Kidney capillary endothelial cell (primary cell): ENCODE measurements around the gene PCBP3.

ENCODE experiments used
- DNase-seq: peaks from one replicate; pipeline ENCODE4 v3.0.0-alpha.2; 2018; ENCODE audit warnings: low spot score

Gene PCBP3

DNA sequence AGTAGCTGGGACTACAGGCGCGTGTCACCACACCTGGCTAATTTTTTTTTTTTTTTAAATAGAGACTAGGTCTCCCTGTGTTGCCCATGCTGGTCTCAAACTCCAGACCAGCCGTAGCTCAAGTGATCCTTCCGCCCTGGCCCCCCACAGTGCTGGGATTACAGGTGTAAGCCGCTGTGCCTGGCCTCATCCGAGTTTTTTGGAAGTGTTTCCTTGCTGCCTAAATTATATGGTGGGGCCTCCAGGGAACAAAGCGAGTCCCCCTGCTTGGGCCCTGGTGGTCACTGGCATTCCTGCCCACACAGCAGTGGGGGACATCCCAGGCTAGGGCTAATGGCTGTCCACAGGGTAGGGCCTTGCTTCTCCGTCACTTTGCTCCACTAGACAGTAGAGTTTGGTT lies 143.8 kb downstream of the PCBP3 start:
- no peak for DNase-seq

DNA sequence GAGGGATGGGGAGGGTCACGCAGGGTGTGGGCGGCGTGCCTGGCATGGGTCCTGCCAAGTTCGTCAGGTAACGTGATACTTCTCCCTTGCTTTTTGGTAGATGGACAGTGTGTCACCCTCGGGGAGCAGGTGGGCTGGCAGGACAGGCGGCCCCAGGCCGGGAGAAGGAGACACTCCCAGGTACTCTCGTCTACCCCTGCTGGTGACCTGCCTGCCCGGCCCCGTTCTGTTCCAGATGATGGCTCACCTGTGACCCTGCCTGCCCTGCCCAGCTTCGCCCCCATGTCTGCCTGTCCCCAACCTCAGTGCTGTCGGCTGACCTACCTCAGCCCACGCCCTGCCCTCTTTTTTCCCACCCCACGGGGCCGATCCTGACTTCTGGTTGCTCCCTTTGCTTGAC lies 144.7 kb downstream of the PCBP3 start:
- DNase-seq: no peak

DNA sequence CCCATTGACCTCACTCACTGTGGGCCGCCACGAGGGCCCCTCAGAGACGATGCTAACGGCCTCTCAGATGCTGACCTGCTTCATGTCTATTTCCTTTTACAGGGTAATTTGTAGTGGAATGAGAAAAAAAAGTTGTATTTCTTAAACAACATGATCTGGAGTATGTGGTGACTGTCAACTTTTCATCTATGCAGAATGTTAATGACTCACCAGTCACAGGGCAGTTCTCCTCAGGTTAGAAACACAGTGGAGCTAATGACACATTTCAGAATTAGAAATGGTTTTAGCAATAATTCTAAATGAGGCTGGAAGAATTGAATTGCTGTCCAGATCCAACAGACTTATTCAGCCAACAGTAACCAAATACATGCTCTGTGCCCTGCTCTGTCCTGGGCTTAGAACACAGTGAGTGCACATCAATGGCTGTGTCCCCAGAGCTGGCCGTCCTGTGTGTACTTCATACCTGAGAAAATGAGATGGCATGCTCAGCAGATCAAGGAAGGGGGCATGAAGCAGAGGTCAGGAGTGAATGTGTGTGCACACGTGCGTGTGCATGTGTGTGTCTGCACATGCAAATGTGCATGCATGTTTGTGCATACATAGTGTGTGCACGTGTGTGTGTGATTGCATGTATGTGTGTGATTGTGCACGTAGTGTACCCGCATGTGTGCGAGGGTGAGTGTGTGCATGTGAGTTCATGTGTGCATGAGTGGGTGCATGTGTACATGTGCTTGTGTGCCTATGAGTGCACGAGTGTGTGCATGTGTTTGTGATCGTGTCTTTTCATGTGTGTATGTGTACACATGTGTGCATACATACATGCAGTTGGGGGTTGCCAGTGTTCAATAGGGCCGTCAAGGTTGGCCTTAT lies 145.3 kb downstream of the PCBP3 start:
- no peak for DNase-seq

DNA sequence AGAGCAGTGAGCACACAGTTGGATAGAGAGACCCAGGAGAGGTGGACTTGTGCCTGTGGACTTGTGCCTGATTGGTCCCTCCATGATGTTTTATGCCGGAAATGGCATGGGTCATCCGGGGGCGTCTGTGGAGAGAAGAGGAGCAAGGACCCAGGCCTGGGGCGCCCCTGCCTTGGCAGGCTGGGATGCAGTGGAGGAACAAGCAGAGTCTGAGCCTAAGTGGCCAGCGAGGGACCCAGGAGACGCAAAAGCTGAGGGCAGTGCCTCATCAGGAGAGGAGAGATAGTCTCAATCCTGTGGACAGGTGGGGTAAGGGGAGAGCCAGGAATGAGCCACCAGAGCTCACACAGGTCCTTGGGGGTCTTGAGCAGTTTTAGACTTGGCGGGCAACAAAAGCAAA lies 146.9 kb downstream of the PCBP3 start:
- DNase-seq: no peak

DNA sequence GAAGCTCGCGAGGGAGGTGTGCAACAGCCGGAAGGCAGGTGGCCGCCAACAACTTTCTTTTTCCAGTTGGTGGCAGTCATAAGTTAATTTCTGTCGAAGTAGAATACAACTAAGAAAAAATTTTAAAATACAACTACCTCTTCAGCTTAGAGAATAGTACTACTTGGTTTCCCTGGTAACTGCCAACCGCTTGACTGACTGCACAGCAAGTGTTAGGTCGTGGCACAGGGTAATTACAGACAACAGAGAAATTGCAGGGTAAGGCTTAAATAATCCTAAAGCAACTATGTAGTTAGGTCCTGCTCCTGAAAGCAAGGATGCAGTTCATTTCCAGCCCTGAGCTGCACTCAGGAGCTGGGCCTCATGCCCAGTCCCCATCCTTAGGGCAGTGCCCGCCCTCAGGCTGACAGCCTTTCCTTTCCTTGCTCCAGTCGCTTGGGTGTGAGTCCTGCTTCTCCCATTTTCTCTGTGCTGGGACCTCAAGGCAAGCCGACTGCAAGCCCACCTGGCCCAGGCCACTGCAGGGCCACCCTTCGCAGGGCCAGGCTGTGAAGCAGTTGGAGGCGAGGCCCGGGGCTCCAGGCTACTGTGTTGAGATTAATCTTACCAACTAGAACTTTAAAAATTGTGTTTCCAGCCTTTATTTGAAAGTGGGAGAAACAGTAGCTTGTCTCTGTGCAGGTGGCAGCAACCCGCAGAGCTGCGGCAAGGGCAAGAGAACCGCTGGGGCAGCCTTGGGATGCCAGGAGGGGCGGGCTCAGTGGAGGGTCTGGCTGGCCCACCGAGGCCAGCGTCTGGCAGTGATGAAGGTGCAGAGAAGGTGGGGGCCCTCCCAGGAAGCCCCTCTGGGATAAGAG lies 148.3 kb downstream of the PCBP3 start:
- DNase-seq: no peak

DNA sequence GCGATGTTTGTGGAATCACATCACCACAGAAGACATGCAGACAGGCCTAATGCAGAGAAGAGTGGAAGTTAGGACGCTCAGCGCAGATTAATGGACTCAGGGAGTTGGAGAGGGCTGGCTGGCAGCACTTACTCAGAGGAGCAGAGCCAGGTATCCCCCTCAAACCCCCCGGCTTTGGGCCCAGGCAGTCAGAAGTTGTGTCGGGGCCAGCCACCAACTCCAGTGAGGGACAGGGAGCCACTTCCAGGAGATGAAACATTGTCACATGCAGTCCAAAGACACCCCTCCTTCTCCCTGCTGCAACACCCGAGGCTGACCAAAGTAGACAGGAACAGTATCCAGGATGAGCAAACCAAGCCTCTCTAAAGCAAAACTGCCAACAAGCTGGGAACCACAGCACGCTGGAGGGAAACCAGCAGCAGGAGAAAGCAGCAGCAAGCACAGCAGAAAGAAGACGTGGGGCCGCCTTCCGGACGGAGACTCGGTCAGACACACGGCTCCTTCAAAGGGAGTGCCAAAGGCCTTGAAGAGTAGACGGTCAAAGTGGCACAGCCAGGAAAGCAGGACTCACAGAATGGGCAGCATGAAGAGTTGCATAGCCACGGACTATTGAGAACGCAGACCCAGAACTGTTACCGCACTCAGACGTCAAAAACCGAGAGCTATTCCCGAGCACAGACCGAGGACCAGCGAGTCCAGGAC lies 149.3 kb downstream of the PCBP3 start:
- DNase-seq: no peak

DNA sequence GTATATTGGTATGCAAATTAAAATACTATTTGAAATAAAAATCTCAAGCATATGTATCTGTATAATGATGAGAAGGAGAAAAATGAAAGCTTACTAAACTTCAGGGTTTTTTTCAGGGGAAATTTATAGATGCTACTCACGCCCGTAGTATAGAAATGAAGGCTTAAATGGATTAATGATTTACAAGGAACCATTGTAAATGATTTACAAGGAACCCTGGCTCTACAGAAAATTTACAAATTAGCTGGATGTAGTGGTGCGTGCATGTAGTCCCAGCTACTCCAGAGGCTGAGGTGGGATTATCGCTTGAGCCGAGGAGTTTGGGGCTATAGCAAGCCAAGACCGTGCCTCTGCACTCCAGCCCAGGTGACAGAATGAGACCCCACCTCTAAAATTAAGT lies 150.5 kb downstream of the PCBP3 start:
- DNase-seq: no peak

DNA sequence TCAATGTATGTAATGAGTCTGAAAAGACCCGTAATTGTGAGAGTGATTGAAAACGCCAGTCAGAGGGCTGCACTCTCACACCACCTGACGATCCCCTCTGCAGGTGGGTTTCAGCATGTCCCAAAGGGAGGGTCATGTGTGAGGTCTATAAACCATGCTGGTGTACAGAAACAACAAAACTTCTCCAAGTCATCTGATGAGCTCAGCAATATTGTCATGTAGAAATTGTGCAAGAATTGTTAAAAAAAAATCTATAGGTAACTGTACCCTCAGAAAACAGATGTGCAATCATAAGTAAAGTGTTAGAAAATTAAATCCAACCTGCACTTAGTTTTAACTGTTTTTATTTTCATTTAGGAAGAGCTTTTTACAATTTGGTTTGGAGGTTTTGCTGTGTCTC lies 152.5 kb downstream of the PCBP3 start:
- no peak for DNase-seq

DNA sequence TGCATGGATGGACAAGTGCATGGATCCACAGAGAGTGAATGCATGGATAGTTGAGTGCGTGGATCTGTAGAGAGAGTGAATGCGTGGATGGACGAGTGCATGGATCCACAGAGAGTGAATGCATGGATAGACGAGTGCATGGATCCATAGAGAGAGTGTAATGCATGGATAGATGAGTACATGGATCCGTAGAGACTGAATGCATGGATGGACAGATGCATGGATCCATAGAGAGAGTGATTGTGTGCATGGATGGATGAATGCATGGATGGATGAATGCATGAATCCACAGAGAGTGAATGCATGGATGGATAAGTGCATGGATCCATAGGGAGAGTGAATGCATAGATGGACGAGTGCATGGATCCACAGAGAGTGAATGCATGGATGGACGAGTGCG lies 153.8 kb downstream of the PCBP3 start:
- DNase-seq: no peak

DNA sequence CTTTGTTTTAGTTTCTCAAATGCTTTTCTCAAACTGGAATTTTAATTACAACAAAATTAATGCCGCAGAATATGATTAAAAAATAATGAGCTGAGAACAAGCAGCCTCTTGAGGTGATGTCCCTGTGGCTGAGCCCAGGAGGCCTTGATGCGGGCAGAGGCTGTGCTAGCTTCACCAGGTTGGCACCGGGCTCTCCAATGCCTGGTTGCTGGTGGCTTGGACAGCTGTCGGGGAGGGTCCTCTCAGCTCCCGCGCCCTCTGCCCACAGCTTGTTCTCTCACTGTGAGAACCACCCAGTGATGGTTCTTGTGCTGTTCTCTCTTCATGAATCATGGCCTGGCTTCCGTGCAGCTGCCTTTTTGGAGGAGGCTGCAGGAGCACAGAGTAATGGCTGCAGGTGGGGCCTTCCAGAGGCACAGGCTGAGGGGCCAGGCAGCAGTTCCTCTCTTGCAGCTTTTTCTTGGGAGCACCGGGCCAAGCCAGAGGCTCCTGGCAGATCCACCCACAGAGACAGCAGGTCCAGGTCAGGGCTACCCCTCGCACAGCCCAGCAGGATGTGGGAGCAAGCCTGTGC lies 156.3 kb downstream of the PCBP3 start:
- DNase-seq: no peak

DNA sequence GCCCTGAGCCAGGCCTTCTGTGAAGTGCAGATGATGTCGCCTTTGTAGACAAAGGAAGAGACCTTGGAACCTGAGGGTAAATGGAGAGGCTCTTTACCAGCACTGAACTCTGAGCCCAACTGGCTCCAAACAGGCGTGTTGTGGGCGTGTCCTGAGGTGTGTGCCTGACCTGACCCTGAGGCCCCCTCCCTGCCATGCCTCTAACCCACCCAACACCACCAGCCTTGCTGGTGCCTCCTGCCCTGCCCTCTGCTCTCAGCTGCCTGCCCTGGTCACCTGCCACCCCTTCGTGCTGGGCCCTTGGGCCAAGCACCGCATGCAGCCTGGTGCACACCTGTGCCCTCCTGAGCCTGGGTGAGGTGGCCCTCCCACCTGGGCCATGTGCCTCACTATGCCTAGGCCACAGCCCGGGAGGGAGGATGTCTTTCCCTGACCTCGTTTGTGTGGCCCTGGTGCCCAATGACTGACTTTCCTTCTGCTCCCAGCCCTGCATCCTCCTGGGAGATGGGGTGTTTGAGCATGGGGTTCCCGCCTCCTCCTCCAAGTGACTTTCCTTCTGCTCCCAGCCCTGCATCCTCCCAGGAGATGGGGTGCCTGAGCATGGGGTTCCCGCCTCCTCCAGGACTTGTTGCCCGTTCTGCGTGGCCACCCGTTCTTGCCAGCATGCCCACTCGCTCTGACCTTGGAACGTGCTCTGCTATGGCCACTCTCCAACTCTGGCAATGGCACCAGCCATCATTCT lies 157.0 kb downstream of the PCBP3 start:
- DNase-seq: no peak

DNA sequence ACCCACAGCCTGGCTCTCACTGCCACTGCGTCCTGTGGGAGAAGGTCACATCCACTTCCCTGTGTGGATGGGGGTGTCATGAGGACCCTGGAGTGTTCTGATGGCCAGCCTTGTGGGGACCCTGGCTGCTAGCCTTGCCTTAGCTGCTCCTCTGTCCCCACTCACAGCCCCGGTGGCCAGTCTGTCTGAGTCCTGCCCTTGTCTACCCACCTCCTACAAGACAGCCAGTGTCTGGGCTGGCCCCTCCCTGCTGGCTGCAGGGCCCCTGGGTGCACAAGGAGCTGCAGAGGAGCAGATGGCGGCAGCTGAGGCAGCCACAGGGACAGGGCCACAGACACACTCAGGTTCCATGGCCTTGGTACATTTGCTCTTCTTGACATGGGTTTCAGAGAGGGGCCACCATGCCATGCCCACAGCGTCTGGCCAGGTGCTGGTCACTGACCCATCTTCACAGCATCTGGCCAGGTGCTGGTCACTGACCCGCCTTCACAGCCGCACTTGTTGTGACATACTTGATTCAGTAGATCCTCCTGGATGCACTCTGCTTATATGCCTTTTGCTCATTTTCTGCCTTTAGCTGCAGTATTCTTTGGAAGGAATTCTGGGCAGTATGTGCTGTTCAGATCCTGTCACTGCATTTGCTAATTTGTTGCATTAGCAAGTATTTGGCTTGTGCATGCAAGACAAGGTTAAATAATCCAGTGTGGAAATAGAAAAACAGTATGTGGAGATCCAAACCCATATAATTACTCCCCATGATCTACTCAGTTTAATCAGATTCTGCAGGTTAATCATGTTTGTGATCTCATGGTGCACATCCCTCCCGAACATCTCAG lies 157.8 kb downstream of the PCBP3 start:
- DNase-seq: no peak

DNA sequence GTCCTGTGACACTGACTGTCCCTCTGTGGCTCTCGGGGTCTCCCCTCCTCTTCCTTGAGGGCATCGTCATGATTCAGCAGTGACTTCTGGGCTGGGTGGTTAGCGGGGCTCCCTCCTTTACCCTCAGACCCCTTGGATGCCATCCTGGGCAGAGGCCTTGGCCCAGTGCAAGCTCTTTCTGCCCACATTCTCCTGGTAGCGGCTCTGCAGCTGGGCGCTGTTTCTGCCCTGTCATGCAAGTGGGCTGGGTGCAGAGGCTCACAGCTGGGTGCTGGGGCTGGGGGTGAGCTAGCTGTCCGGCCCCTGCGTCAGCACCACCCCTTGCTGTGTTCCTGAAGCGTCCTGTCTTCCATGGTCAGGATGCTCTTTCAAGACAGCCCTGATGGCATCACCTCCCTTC lies 158.5 kb downstream of the PCBP3 start:
- DNase-seq: no peak

DNA sequence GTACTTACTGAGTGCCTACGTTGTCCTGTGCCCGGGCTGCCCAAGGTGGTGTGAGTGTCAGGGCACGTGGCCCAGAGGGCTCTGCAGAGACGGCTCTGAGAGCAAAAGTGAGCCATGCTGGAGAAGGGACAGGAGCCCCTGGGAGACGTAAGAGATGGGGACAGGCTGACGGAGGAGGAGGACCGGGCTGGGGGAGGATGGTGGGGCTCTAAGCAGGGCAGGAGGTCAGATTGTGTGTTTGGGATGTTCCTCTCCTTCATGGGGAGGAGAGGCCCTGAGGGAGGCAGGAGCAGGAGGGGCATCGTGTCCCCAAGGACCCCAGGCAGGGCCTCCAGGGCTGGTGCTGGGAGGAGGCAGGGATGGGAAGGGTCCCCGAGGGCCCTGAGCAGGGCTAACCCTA lies 158.9 kb downstream of the PCBP3 start:
- DNase-seq: no peak

DNA sequence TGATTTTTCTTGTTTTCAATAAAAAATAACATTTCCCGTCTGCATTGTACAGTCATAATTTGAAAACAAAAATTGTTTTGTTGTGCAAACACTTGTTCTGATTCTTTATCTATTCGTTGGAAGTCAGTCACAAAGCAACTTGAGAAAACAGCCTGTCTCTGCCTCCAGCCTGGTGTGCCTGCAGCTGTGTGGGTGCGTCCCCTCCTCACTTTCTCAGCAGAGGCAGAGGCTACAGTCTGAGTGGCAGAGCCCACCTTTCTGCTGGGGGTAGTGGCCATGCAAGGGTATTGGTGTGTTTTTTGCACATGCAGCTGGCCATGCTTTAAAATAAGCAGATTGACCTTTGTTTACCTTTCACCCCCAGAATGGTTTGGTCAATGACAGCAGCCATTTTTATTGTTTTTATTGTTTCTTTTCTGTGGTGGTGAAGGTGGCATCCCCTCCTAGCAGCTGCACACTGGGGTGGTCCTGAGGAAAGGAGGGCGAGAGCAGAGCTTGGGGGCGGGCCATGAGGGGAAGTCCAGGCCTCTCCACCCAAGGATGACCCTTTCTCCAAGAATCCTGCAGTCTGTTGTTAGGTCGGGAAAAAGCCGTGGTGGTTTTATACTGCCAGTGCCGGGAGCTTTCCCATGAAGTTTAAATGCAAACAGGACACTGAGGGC lies 159.6 kb downstream of the PCBP3 start:
- no peak for DNase-seq

DNA sequence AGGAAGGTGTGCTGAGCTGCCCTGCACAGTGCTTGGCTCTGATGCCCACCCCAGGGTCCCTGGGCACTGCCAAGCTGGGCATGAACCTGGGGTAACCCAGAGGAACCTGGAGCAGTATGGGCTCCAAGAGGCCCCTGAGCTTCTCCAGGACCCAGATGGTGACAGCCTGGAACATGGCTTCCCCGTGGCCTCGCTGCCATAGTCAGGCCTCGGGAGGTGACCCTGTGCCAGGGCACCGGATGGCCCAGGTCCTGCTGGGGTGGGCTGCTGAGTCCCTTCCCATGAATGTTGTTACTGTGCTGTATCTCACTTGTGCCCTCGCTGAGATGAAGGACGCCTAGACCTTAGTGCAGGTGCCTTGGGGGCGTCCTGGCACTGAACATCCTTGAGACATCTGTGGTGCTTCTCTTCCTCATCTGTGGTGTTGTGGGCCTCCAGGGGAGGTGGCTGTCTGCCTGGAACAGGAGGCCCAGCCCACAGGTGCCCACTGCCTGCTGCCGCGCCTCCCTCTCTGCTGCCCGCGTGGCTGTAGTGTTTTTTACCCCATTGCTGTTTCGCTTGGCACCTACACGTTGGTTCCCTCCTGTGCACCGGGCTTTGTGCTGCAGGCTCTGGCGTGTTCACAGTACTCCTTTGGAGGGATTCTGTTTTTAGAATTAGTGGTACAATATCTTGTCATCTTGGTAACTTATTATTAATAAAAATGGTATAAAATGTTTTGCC lies 160.3 kb downstream of the PCBP3 start:
- no peak for DNase-seq

DNA sequence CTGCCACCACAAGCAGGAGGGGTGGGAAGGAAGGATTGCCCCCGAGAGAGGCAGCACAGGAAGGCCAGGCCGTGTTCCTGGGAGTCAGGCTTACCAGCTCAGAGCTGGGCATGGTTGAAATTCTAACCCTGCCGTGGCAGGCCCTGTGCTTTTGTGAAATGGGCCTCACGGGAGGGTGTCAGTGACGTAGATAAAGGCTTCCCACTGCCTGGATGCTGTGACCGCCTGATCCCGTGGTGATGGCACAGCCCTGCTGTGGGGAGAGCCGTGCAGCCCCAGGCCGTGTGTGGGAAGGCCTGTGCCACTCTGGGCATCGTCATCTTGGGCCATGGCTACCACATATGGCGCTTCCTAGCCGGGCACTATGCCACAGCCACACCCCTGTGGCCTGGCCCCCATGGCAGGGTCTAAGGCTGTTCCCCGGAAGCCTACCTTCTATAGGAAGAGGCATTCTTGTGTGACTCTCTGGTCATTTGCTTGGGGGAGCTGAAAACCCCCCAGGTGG lies 161.3 kb downstream of the PCBP3 start:
- DNase-seq: no peak

DNA sequence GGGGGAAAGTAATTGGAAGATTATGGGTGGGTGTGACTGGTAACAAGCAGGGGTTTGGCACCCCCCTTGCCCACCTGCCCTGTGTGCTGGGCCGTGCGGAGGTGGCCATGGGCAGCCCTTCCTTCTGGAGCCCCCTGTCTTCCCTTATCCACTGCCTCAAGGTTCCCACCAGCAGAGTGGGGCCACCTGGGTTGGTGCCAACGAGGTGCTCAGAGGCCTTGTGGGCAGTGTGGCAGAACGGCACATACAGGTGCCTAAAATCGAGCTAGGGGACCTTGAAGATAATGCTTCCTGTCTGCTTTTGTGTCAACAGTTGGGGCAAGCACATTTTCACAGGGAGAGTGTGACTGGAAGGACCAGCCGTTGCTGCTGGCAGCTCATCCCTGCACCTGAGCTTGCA lies 161.8 kb downstream of the PCBP3 start:
- DNase-seq: no peak

DNA sequence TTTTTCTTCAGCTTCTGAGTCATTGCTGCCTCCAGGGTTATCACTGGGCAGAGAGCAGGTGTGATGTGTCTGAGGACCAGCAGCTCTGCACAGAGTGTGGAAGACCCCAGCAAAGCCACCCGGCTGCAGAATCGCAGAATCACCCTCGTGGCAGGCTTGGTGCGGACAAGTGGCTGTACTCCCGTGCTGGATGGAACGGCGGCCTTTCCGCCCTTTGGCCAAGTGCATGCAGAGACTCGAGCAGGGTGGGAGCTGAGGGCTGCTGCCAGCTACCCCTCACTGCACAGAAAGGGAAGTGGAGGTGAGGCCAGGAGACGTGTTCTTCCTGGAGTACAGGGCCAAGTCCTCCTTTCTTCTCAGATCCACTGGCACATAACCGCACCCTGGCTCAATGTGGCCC lies 162.5 kb downstream of the PCBP3 start:
- DNase-seq: no peak
